Activated CD8-positive, alpha-beta memory T cell treated with anti-CD3 and anti-CD28 coated beads for 36 hours (primary cell): Measurements from ENCODE around the gene RARRES2. TPM values are rescaled to one million over a fixed set of nuclear protein-coding genes. Genes with fewer than 3 reads are reported as not detected.

Experiments
- CTCF ChIA-PET: fragments of 350-600 bp; sonication (Branson Sonifier 250); formaldehyde crosslinking; loops from one replicate; lab custom pipeline; 2021; ENCODE audit warnings: antibody characterized with exemption; lab: Charles Lee
- POLR2A ChIA-PET: fragments of 350-600 bp; sonication (Branson Sonifier 250); formaldehyde crosslinking; loops from one replicate; lab custom pipeline; 2021; ENCODE audit warnings: antibody characterized with exemption; lab: Charles Lee
- total RNA-seq, 2 experiments: library from RNA; stranded (reverse); gene quantifications; one replicate each; pipeline ENCODE4 v1.2.3, GENCODE V29; 2021

The RARRES2 gene
- total RNA-seq, 2 experiments from 2014 or later, result not detected

DNA sequence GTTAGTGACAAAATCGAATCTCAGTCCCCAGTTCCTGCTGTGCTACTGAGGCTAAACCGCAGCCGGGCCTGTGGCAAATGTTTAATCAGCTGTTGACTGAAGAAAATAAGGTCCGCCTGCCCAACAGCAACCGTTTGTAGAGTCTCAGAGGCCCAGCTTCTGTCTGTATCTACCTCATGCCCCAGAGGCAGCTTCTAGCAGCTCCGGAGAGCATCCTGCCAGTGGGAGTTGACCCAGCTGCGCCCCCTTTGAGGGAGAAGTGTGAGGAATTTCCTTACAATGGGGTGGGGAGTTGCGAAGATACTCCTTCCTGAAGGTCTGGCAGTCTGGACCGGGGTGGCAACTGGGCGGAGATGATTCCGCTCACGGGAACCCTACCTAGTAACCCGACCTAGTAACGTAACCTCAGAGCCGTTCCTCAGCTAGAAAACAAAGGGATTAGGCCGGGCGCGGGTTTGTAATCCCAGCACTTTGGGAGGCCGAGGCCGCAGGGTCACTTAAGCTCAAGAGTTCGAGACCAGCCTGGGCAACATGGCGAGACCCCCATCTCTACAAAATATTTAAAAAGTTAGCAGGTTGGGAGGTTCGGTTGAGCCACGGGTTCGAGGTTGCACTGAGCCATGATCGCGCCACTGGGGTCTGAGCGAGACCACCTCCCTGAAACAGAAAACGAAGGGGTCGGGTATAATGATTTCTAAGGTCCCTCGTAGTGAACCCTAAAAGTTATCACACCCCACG is 36.9 kb upstream of the RARRES2 start:
- POLR2A ChIA-PET, result interaction anchor here (1.0 to 1.4 kb wide), 2 partner anchors 9 to 28 kb away, joined by 3 to 5 read pairs; no protein-coding TSS in a partner anchor
- CTCF ChIA-PET, result interaction anchor here (1.1 to 1.6 kb wide), 3 partner anchors 10 to 23 kb away, joined by 3 to 10 read pairs (median 5); partner anchors contain the start of gene REPIN1

DNA sequence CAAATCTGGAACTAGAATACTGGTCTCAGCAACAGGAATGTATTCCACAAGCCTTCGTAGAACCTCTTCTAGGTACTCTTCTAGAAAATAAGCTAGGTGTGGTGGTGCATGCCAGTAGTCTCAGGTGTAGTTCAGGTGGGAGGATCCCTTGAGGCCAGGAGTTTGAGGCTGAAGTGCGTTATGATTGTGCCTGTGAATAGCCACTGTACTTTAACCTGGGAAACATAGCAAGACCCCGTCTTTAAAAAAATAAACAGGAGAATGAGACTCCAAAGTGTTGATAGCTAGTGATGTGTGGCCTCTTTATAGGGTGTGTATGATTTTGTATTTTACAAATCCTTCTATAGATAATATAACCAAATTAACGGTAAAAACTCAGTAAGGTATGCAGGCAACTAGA is 36.2 kb upstream of the RARRES2 start:
- ChIA-PET CTCF (interaction anchor here (1.1 to 1.6 kb wide), 3 partner anchors 9 to 24 kb away, joined by 3 to 10 read pairs (median 5); partner anchors contain the start of gene REPIN1), POLR2A (interaction anchor here (0.6 to 1.4 kb wide), 3 partner anchors 8 to 152 kb away, joined by 3 to 5 read pairs (median 3); no protein-coding TSS in a partner anchor)

DNA sequence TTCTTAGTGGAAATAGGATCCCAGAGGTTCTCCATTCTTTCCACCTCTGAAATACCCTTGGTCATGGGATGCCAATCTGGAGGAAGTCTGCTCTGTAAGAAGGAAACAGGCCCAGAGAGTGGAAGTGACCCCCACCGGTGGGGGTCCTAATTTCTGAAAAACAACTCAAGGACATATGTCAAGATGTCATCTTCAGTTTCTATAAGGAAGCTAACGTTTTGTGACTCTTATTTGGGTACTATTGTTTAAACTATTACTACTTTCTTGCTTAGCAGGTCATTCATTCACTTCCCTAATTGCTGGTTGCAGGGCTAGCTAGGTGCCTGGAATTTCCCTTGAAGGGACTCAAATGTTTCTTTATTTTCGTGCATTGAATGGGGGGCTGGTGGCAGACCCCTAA is 35.8 kb upstream of the RARRES2 start:
- ChIA-PET POLR2A (interaction anchor here (0.6 kb wide), 1 partner anchor 153 kb away, joined by 3 read pairs; no protein-coding TSS in a partner anchor), CTCF (interaction anchor here (1.1 to 1.6 kb wide), 2 partner anchors 9 to 24 kb away, joined by 3 to 5 read pairs; partner anchors contain the start of gene REPIN1)

DNA sequence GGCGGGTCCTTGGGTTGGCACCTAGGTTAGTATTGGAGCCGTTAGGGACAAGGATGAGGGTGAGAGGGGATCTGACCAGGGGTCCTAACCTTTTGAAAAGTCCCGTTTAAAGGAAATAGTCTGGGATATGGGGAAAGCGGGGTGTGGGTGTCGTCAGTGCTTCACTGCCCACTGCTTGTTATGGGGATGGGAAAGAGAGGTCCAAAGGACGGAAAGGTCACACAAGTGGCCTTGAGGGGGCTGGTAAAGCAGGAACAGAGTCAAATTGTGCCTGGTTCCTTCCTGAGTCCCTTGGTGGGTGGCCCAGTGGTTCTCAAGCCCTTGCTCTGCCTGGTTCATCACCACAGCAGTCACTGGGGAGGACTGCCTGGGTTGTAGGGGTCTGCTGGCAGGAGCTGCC is 35.1 kb upstream of the RARRES2 start:
- ChIA-PET POLR2A (no interaction called here), CTCF (no interaction called here)

DNA sequence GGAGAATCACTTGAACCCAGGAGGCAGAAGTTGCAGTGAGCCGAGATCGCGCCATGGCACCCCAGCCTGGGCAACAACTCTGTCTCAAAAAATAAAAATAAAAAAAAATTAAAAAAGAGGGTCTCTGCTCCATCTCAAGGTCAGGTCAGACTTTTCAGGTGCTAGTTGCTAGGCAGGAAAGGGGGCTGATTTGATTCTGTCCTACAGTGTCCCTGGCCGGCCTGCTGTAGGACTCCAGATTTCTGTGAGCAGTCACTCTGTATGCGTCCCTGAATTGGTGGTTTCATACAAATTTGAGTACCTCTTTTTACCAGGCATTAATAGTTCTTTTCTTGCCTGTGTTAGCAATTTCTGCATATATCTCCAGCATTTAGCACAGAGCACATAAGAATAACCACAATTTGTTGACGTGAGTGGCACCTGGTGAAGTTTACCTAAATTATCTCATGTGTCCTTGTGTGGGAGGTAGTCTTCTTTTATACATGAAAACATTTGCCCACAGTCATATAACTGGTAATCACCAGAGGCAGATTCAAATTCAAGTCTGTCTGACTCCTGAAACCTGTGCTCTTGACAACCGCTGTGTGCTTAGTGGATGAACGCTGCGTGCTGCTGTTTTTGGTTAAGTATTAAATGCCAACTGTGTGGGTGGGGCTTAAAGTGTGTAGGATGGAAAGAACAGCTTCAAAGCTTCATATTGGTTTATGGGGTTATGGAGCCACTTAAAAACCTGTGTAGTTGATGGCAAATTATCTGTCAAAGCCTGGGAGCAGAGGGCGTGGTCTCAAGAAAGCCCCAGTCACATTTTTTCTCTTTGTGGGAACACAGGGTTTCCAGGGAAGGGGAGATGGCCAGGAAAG is 34.5 kb upstream of the RARRES2 start:
- POLR2A ChIA-PET, result interaction anchor here (0.7 kb wide), 1 partner anchor 20 kb away, joined by 3 read pairs; no protein-coding TSS in a partner anchor
- CTCF ChIA-PET, result no interaction called here

DNA sequence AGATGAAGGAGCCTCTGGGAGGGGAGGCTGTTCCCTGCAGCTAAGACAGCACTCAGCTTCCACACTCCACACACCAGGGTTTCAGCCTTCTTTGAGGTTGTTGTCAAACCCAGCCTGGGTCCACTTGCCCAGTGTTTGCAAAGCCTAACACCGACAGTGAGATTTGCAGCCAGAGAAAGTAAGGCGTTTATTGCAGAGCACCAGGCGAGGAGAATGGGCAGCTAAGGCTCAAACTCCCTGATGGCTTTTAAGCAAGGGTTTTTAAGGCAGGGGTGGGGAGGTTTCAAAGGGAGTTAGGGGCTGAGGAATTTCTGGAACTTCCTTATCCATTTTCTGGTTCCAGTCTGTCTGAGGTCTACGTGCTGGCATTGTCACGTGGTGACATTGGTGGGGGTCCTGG is 33.0 kb upstream of the RARRES2 start:
- ChIA-PET CTCF (interaction anchor here (1.6 kb wide), 1 partner anchor 18 kb away, joined by 4 read pairs; no protein-coding TSS in a partner anchor), POLR2A (no interaction called here)

DNA sequence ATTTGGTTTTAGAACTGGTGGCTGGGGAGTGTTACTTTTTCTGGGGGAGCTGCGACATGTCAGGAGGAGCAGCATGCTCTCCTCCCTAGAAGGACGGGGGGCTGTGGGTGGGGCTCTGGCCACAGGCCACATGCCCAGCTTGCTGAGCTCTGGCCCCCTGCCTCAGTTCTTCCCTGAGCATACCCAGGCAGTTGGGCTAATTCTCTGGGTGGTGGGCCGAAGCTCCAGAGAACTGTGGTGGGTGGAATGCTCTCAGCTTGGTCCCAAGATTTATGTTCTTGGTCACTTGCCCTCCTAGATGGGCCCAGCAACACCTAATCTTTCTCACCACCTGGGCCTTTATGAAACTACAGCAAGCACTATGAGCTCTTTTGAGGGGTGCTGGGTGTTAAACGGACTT is 32.6 kb upstream of the RARRES2 start:
- CTCF ChIA-PET, result interaction anchor here (1.6 kb wide), 1 partner anchor 18 kb away, joined by 4 read pairs; no protein-coding TSS in a partner anchor
- POLR2A ChIA-PET, result no interaction called here

DNA sequence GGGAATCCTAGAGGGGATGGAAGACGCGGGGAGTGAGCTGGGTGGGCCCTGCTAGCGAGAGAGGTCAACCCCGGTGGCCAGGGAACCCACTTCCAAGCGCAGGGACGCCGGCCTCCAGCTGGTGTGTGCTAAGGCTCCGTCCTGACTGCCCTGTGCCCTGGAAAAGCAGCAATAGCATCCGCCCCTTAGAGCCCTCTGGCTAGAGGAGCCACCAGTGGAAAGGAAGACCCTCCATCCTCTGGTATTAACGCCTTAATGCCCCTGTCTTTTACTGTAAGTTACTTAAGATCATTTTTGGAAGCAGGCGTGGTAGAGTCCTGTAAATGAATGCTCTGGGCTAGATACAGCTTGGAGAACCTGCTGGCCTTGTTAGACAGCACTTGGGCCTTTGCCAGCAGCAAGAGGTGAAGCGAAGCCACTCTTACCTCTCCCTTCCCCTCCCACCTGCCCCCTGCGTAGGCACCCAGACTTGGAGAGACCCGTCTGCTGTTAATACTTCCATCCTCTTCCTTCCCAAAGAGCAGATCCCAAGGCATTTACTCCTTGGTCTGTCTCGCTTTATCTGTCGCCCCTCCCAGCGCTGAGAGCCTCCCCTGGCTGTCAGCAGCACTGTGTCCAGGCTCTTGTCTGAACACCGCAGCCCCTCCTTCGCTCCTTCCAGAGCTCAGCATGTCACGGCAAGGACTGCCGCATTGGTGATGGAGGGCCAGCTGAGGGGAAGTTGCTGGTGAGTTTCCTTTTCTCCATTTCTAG is 31.8 kb upstream of the RARRES2 start:
- POLR2A ChIA-PET, result no interaction called here
- CTCF ChIA-PET, result interaction anchor here (1.6 kb wide), 1 partner anchor 17 kb away, joined by 4 read pairs; no protein-coding TSS in a partner anchor

DNA sequence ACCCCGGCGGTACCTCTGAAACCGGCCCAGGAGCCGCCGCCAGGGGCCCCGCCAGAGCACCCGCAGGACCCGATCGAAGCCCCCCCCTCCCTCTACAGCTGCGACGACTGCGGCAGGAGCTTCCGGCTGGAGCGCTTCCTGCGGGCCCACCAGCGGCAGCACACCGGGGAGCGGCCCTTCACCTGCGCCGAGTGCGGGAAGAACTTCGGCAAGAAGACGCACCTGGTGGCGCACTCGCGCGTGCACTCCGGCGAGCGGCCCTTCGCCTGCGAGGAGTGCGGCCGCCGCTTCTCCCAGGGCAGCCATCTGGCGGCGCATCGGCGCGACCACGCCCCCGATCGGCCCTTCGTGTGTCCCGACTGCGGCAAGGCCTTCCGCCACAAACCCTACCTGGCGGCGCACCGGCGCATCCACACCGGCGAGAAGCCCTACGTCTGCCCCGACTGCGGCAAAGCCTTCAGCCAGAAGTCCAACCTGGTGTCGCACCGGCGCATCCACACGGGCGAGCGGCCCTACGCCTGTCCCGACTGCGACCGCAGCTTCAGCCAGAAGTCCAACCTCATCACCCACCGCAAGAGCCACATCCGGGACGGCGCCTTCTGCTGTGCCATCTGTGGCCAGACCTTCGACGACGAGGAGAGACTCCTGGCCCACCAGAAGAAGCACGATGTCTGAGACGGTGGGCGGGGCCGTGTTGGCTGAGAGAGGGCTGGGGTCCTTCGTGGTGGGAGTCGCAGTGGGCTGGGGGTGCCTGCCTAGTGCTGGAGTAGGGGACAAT is 31.0 kb upstream of the RARRES2 start:
- CTCF ChIA-PET, result no interaction called here
- POLR2A ChIA-PET, result no interaction called here

DNA sequence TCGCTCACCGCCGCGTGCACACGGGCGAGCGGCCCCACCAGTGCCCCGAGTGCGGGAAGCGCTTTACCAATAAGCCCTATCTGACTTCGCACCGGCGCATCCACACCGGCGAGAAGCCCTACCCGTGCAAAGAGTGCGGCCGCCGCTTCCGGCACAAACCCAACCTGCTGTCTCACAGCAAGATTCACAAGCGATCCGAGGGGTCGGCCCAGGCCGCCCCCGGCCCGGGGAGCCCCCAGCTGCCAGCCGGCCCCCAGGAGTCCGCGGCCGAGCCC is 30.5 kb upstream of the RARRES2 start:
- POLR2A ChIA-PET, result no interaction called here
- CTCF ChIA-PET, result no interaction called here

DNA sequence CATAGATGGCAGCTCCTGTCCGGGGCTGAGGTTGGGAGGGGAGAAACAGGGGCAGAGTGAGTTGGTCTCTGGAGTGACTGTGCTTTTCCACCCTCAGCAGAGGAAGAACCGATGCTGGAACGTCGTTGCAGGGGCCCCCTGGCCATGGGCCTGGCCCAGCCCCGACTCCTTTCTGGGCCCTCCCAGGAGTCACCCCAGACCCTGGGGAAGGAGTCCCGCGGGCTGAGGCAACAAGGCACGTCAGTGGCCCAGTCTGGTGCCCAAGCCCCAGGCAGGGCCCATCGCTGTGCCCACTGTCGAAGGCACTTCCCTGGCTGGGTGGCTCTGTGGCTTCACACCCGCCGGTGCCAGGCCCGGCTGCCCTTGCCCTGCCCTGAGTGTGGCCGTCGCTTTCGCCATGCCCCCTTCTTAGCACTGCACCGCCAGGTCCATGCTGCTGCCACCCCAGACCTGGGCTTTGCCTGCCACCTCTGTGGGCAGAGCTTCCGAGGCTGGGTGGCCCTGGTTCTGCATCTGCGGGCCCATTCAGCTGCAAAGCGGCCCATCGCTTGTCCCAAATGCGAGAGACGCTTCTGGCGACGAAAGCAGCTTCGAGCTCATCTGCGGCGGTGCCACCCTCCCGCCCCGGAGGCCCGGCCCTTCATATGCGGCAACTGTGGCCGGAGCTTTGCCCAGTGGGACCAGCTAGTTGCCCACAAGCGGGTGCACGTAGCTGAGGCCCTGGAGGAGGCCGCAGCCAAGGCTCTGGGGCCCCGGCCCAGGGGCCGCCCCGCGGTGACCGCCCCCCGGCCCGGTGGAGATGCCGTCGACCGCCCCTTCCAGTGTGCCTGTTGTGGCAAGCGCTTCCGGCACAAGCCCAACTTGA is 29.9 kb upstream of the RARRES2 start:
- ChIA-PET CTCF (interaction anchor here (1.6 kb wide), 1 partner anchor 33 kb away, joined by 5 read pairs; no protein-coding TSS in a partner anchor), POLR2A (no interaction called here)

DNA sequence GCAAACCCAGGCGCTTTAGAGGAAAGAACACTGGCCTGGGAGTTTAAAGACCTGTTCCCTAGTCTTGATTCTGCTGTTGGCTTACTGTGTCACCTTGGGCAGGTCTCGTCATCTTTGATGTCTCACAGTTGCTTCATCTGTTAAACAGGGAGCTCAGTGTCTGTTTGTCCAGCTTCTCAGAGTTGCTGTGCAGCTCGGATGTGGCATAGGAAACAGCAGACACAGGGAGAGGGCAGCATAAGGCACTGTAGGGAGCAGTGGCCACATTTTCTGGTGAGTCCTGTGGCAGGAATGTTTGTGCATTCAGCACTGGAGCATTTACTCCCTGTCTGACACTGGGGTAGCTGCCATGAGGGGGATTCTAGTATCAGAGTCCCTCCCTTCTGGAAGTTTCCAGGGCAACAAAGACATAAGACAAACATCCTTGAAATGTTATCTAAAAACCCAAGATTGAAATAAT is 29.2 kb upstream of the RARRES2 start:
- POLR2A ChIA-PET, result no interaction called here
- CTCF ChIA-PET, result interaction anchor here (1.6 kb wide), 1 partner anchor 34 kb away, joined by 5 read pairs; no protein-coding TSS in a partner anchor

DNA sequence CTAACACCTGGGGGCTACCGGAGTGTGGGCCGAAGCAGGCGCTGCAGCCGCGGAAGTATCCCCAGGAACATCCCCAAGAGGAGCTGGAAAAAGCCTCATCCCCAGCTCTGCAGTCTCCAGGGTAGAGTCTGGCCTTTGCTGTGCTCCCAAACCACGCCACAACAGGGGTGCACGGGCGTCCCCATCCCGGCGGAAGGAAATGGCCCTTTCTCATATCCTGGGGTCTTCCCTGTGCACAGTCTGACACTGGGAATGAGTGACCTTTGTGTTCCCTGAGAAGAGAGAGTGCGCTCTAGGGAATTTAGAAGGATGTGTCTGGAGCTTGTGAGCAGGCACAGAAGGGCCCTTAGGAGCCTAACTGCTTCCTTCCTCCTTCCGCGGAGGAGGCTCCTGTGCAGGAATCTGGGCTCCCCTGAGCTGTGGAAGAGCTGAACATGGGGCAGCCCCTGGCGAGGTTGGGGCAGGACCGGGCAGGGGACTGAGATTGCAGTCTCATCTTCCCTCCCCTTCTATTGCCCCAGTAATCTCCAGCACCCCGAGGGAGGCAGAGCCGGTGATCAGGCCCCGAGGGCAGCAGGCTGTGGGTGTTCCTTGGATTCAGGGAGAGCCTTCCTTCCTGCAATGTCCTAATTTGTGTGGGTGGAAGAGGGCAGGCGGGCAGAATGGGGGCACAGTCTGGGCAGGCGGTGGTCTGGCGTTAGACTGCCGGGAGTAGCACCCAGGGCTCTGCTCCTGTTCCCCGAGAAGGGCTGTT is 28.5 kb upstream of the RARRES2 start:
- CTCF ChIA-PET, result interaction anchor here (1.6 kb wide), 1 partner anchor 35 kb away, joined by 5 read pairs; no protein-coding TSS in a partner anchor
- POLR2A ChIA-PET, result interaction anchor here (0.6 to 2.3 kb wide), 5 partner anchors 8 to 1343 kb away, joined by 3 to 10 read pairs (median 3); a partner anchor contains a TSS

DNA sequence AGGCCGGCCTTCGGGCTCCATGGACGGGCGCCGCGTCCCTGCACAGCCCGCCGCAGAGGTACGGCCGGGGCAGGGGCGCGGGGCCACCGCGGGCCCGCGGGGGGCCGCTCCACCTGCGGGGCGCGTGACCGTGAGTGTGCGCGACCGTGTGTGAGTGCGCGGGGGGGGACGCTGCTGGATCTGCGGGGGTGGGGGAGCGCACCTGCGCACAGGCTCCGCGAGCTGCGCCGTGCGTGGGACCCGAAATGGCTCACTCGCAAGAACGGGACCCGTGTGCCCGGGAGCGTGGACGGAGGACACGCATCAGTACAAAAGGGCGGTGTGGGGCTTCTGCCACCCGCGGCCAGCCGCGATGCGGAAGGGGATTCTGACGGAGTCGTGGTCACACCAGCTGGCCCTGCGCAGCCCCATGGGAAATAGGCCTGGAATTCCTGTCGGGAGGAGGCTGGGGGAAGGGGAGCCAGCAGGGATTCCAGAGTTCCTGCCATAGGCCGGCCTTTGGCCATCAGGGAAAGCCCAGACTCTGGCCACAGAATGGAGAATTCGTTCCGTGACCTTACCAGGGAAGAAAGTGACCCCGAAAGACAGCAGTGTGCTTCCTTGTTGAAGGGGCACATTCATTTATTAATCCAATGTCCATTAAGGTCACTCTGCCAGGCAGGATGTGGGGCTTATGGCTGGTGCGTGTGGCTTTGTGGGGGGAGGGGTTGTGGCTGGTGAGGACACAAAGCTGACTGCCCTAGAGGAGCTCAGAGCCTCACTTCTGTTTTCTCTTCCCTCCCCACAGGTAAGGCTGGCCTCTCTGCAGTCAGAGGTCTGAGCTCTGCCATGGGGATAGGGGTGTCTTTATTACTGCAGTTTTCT is 27.7 kb upstream of the RARRES2 start:
- ChIA-PET POLR2A (interaction anchor here (0.6 to 2.3 kb wide), 7 partner anchors 9 to 1344 kb away, joined by 3 to 10 read pairs (median 4); partner anchors contain the start of genes ACTR3C and LRRC61), CTCF (interaction anchor here (1.0 to 1.6 kb wide), 4 partner anchors 9 to 80 kb away, joined by 4 to 8 read pairs (median 5); no protein-coding TSS in a partner anchor)
